Activated T-cell treated with anti-CD3 and anti-CD28 coated beads, Interleukin-2, amount 50 U/mL, for 4 hours (primary cell): ENCODE data around the gene HK3. TPM values are rescaled to one million over a fixed set of nuclear protein-coding genes. Genes with fewer than 3 reads are reported as not detected.

Source experiments
- ATAC-seq, 2 donors: fragments of 200-7000 bp; cut with Tn5 transposase; one replicate each; pipeline ENCODE4 v1.10.0; 2021
- DNase-seq: peaks from one replicate; pipeline ENCODE4 v3.0.0-alpha.2; 2020
- H3K27me3 Mint-ChIP-seq: one replicate; pipeline ENCODE4 v1.8.0; 2021; ENCODE audit warnings: low read depth, mixed read lengths
- H3K36me3 Mint-ChIP-seq: one replicate; pipeline ENCODE4 v1.8.0; 2022; ENCODE audit warnings: mixed read lengths; ENCODE audit not compliant: insufficient read depth
- H3K4me1 Mint-ChIP-seq: one replicate; pipeline ENCODE4 v1.8.0; 2021; ENCODE audit warnings: low read depth, mixed read lengths
- H3K4me3 Mint-ChIP-seq: one replicate; pipeline ENCODE4 v1.8.0; 2021; ENCODE audit warnings: mild to moderate bottlenecking, moderate library complexity, mixed read lengths
- H3K9me3 Mint-ChIP-seq: one replicate; pipeline ENCODE4 v1.8.0; 2021; ENCODE audit warnings: mixed read lengths
- total RNA-seq, 3 donors: library from RNA; stranded (reverse); gene quantifications; one replicate each; pipeline ENCODE4 v1.2.1, GENCODE V29; 2021

Gene HK3
- under 1 TPM in 2 of 3 donors, not detected in 1; 0.19 to 0.61 TPM for total RNA-seq

- Mint-ChIP-seq H3K4me3 (no peak within 1 kb of the TSS), H3K36me3 (peaks cover 21% of the 10 kb centered on the region), H3K9me3 (no peaks in the 10 kb centered on the region), H3K27me3 (no peaks in the 10 kb centered on the region), H3K4me1 (peaks cover 30% of the 10 kb centered on the region)
- no peak for ATAC-seq
- DNase-seq, result no peak
Observed at GRCh38 chr5:176899296-176899891, at the start of gene HK3. TSS of gene HK3 (minus strand) at chr5:176899346. CDS start at chr5:176896159, 3,187 bp downstream.

GRCh38 chr5:176948458-176948857 lies 49.3 kb upstream of the HK3 start:
- DNase-seq, result no peak
- Mint-ChIP-seq H3K36me3 (peaks cover 26% of the 10 kb centered on the region), H3K27me3 (no peaks in the 10 kb centered on the region), H3K4me3 (no peak overlapping the region), H3K9me3 (no peaks in the 10 kb centered on the region), H3K4me1 (no peaks in the 10 kb centered on the region)
- ATAC-seq, result no peak

- H3K36me3 Mint-ChIP-seq, result peaks cover 31% of the 10 kb centered on the region
- ATAC-seq (no peak), DNase-seq (no peak)
- H3K9me3 Mint-ChIP-seq, result no peaks in the 10 kb centered on the region
- H3K4me1 Mint-ChIP-seq, result no peaks in the 10 kb centered on the region
- H3K4me3 Mint-ChIP-seq, result no peak overlapping the region
- H3K27me3 Mint-ChIP-seq, result no peaks in the 10 kb centered on the region
Observed at GRCh38 chr5:176947847-176948246, 48.7 kb upstream of the HK3 start.

- Mint-ChIP-seq H3K4me1 (no peaks in the 10 kb centered on the region), H3K27me3 (no peaks in the 10 kb centered on the region), H3K4me3 (no peak overlapping the region), H3K9me3 (no peaks in the 10 kb centered on the region), H3K36me3 (peaks cover 27% of the 10 kb centered on the region)
- no peak for DNase-seq
- no peak for ATAC-seq
Observed at GRCh38 chr5:176944268-176944667, 45.1 kb upstream of the HK3 start.

GRCh38 chr5:176943816-176944215 lies 44.7 kb upstream of the HK3 start:
- no peaks in the 10 kb centered on the region for H3K4me1 Mint-ChIP-seq
- H3K4me3 Mint-ChIP-seq, result no peak overlapping the region
- DNase-seq (no peak), ATAC-seq (no peak)
- no peaks in the 10 kb centered on the region for H3K27me3 Mint-ChIP-seq
- H3K9me3 Mint-ChIP-seq, result no peaks in the 10 kb centered on the region
- H3K36me3 Mint-ChIP-seq, result peaks cover 27% of the 10 kb centered on the region

GRCh38 chr5:176941951-176942350 lies 42.8 kb upstream of the HK3 start:
- ATAC-seq, result no peak
- peaks cover 22% of the 10 kb centered on the region for H3K36me3 Mint-ChIP-seq
- H3K9me3 Mint-ChIP-seq, result no peaks in the 10 kb centered on the region
- no peak for DNase-seq
- no peak overlapping the region for H3K4me3 Mint-ChIP-seq
- no peaks in the 10 kb centered on the region for H3K27me3 Mint-ChIP-seq
- no peaks in the 10 kb centered on the region for H3K4me1 Mint-ChIP-seq

- H3K4me3 Mint-ChIP-seq, result no peak overlapping the region
- peaks cover 23% of the 10 kb centered on the region for H3K36me3 Mint-ChIP-seq
- ATAC-seq (no peak), DNase-seq (no peak)
- no peaks in the 10 kb centered on the region for H3K9me3 Mint-ChIP-seq
- peaks cover 13% of the 10 kb centered on the region for H3K4me1 Mint-ChIP-seq
- no peaks in the 10 kb centered on the region for H3K27me3 Mint-ChIP-seq
Observed at GRCh38 chr5:176938472-176938871, 39.3 kb upstream of the HK3 start.

- Mint-ChIP-seq H3K27me3 (no peaks in the 10 kb centered on the region), H3K9me3 (no peaks in the 10 kb centered on the region), H3K4me3 (no peak overlapping the region), H3K4me1 (peaks cover 19% of the 10 kb centered on the region), H3K36me3 (peaks cover 24% of the 10 kb centered on the region)
- DNase-seq (no peak), ATAC-seq (peak in 1 of 2 donors; percentile 43)
Observed at GRCh38 chr5:176935017-176935416, 35.9 kb upstream of the HK3 start.

GRCh38 chr5:176934309-176934930 lies 35.3 kb upstream of the HK3 start:
- Mint-ChIP-seq H3K36me3 (peaks cover 27% of the 10 kb centered on the region), H3K27me3 (no peaks in the 10 kb centered on the region), H3K4me1 (peaks cover 23% of the 10 kb centered on the region), H3K4me3 (no peak overlapping the region), H3K9me3 (no peaks in the 10 kb centered on the region)
- DNase-seq (no peak), ATAC-seq (peak in 1 of 2 donors; percentile 32)

GRCh38 chr5:176929654-176930053 lies 30.5 kb upstream of the HK3 start:
- Mint-ChIP-seq H3K36me3 (peaks cover 21% of the 10 kb centered on the region), H3K4me1 (peaks cover 12% of the 10 kb centered on the region), H3K9me3 (no peaks in the 10 kb centered on the region), H3K27me3 (no peaks in the 10 kb centered on the region), H3K4me3 (no peak overlapping the region)
- ATAC-seq (no peak), DNase-seq (no peak)

- ATAC-seq, result no peak
- Mint-ChIP-seq H3K9me3 (no peaks in the 10 kb centered on the region), H3K36me3 (peaks cover 22% of the 10 kb centered on the region), H3K4me1 (peaks cover 12% of the 10 kb centered on the region), H3K4me3 (no peak overlapping the region), H3K27me3 (no peaks in the 10 kb centered on the region)
- no peak for DNase-seq
Observed at GRCh38 chr5:176927562-176927961, 28.4 kb upstream of the HK3 start.

- Mint-ChIP-seq H3K36me3 (peaks cover 33% of the 10 kb centered on the region), H3K4me1 (peaks cover 3% of the 10 kb centered on the region), H3K27me3 (no peaks in the 10 kb centered on the region), H3K9me3 (no peaks in the 10 kb centered on the region), H3K4me3 (no peak overlapping the region)
- ATAC-seq (no peak), DNase-seq (no peak)
Observed at GRCh38 chr5:176922817-176923216, 23.7 kb upstream of the HK3 start.

GRCh38 chr5:176921714-176922113 lies 22.6 kb upstream of the HK3 start:
- ATAC-seq (no peak), DNase-seq (no peak)
- no peak overlapping the region for H3K4me3 Mint-ChIP-seq
- H3K36me3 Mint-ChIP-seq, result peaks cover 33% of the 10 kb centered on the region
- peaks cover 3% of the 10 kb centered on the region for H3K4me1 Mint-ChIP-seq
- H3K27me3 Mint-ChIP-seq, result no peaks in the 10 kb centered on the region
- no peaks in the 10 kb centered on the region for H3K9me3 Mint-ChIP-seq

- peaks cover 10% of the 10 kb centered on the region for H3K4me1 Mint-ChIP-seq
- no peak overlapping the region for H3K4me3 Mint-ChIP-seq
- no peaks in the 10 kb centered on the region for H3K9me3 Mint-ChIP-seq
- ATAC-seq (no peak), DNase-seq (no peak)
- peaks cover 38% of the 10 kb centered on the region for H3K36me3 Mint-ChIP-seq
- H3K27me3 Mint-ChIP-seq, result no peaks in the 10 kb centered on the region
Observed at GRCh38 chr5:176918613-176919012, 19.5 kb upstream of the HK3 start.

- no peak overlapping the region for H3K4me3 Mint-ChIP-seq
- H3K27me3 Mint-ChIP-seq, result no peaks in the 10 kb centered on the region
- DNase-seq, result no peak
- H3K9me3 Mint-ChIP-seq, result no peaks in the 10 kb centered on the region
- H3K4me1 Mint-ChIP-seq, result peaks cover 12% of the 10 kb centered on the region
- no peak for ATAC-seq
- peaks cover 36% of the 10 kb centered on the region for H3K36me3 Mint-ChIP-seq
Observed at GRCh38 chr5:176916337-176916736, 17.2 kb upstream of the HK3 start.
